ENCODE data around the gene RNF166. TPM values are rescaled to one million over a fixed set of nuclear protein-coding genes. Genes with fewer than 3 reads are reported as not detected.

Gene RNF166
- total and polyA plus RNA-seq, 2 donors (not counting 3 experiments of a cell fraction or from before 2014, with no cell fraction given), result 27.6 to 38.8 TPM

GRCh38 chr16:88692861-88693260 is 13.3 kb downstream of the RNF166 start:
- H3K9me1 ChIP-seq (replicated peaks; ENCODE audit: control insufficient read depth, extremely low read depth, insufficient read depth, low read length), result no peaks in the 10 kb centered on the region
- H3K27ac ChIP-seq (ENCODE audit: insufficient read depth, low read depth, low read length), result no peak overlapping the region
- no TSS peak for BruUV-seq (replicated peaks)
- H3K9ac ChIP-seq (replicated peaks; ENCODE audit: extremely low read depth, insufficient read depth, low read length), result no peak overlapping the region
- POLR2A ChIA-PET, result no interaction called here
- no peak overlapping the region for H3K4me2 ChIP-seq (ENCODE audit: insufficient read depth, low read length)
- no peak for DNase-seq (ENCODE audit: low read depth, low spot score)
- peaks cover 0 to 2% of the 10 kb centered on the region in 2 experiments for H3K27me3 ChIP-seq (ENCODE audit: control insufficient read depth in 2 of 2, insufficient read depth in 2 of 2, low read length in 2 of 2)
- FAIRE-seq, result no peak
- H3K9me3 ChIP-seq (replicated peaks; ENCODE audit: control insufficient read depth, insufficient read depth, low read length), result no peaks in the 10 kb centered on the region
- TF ChIP-seq POLR2AphosphoS5 (IDR thresholded peaks at IDR 0.05; ENCODE audit: insufficient read depth, low read depth, low read length) (no peak), MYC (IDR thresholded peaks at IDR 0.05; ENCODE audit: low read depth, low read length) (no peak), GATA2 (IDR thresholded peaks at IDR 0.05; ENCODE audit: insufficient read depth, insufficient read length, low read depth, low read length) (no peak), EZH2 (IDR thresholded peaks at IDR 0.05; ENCODE audit: borderline replicate concordance, low read depth, low read length, severe bottlenecking) (no peak), CTCF (IDR thresholded peaks at IDR 0.05; ENCODE audit: extremely low read depth in 1 of 2, insufficient read depth in 1 of 2, low read depth in 1 of 2, low read length in 2 of 2) (no peak), FOS (IDR thresholded peaks at IDR 0.05; ENCODE audit: borderline replicate concordance, insufficient read depth, low read length) (no peak), MAX (IDR thresholded peaks at IDR 0.05; ENCODE audit: insufficient read depth, insufficient read length) (no peak), POLR2A (IDR thresholded peaks at IDR 0.05; ENCODE audit: low read depth, low read length) (no peak), JUN (IDR thresholded peaks at IDR 0.05; ENCODE audit: borderline replicate concordance, insufficient read depth, insufficient read length, low read depth) (no peak)
- H3K4me3 ChIP-seq (replicated peaks in 1 of 3; ENCODE audit: insufficient read depth in 1 of 3, low read depth in 1 of 3, low read length in 3 of 3), result no peak overlapping the region
- CTCF ChIA-PET, result no interaction called here
- H4K20me1 ChIP-seq (replicated peaks; ENCODE audit: control insufficient read depth, extremely low read depth, insufficient read depth, low read length), result no peaks in the 10 kb centered on the region
- intact Hi-C loops (cut with micrococcal nuclease), result no loop called here
- no peaks in the 10 kb centered on the region for H3K4me1 ChIP-seq (ENCODE audit: control insufficient read depth, extremely low read depth, insufficient read depth, low read length)
- H3K79me2 ChIP-seq (ENCODE audit: control insufficient read depth, insufficient read depth, low read length), result no peaks in the 10 kb centered on the region
- peaks cover 4 to 7% of the 10 kb centered on the region in 2 experiments for H3K36me3 ChIP-seq (ENCODE audit: control insufficient read depth in 2 of 2, extremely low read depth in 1 of 2, insufficient read depth in 2 of 2, low read length in 2 of 2)
- no peak overlapping the region for H2AFZ ChIP-seq (ENCODE audit: low read depth, low read length)
- dilution Hi-C loops (cut with MboI; ENCODE audit: extremely low pct_ligation_motif_present, low sequenced_read_pairs), result no loop called here

Data from endothelial cell of umbilical vein (primary cell).